Heart left ventricle (tissue), 16 donors: ENCODE measurements around the gene SARM1. TPM values are rescaled to one million over a fixed set of nuclear protein-coding genes. Genes with fewer than 3 reads are reported as not detected.

Experiments
- ATAC-seq, 4 donors: fragments of 200-7000 bp; cut with Tn5 transposase; one replicate each; pipeline ENCODE4 v1.9.1; 2020 to 2022; ENCODE audit warnings: moderate library complexity in 4 of 4, mild to moderate bottlenecking in 3 of 4, moderate number of reproducible peaks in 1 of 4
- DNase-seq, 5 donors: peaks; one replicate each; pipeline ENCODE4 v3.0.0-alpha.2; 2020
- H3K27ac ChIP-seq, 12 donors: fragments of 200-600 bp; sonication (generic) in 4 of 12; one replicate each; pipeline versions ENCODE4 v1.5.0 to v1.8.0; 2016 to 2022; ENCODE audit warnings: mild to moderate bottlenecking in 2 of 12
- H3K27me3 ChIP-seq, 9 donors: fragments of 200-600 bp; sonication (generic) in 2 of 9; one replicate each; pipeline versions ENCODE4 v1.5.1 to v1.8.0; 2016 to 2022; ENCODE audit warnings: mild to moderate bottlenecking in 3 of 9
- H3K36me3 ChIP-seq, 9 donors: fragments of 200-600 bp; sonication (generic) in 2 of 9; one replicate each; pipeline versions ENCODE4 v1.5.0 to v1.8.0; 2018 to 2022; ENCODE audit warnings: mild to moderate bottlenecking in 2 of 9
- H3K4me1 ChIP-seq, 12 donors: fragments of 200-600 bp; sonication (generic) in 4 of 12; one replicate each; pipeline versions ENCODE4 v1.5.0 to v1.8.0; 2016 to 2022; ENCODE audit warnings: mild to moderate bottlenecking in 3 of 12
- H3K4me3 ChIP-seq, 12 donors: fragments of 200-600 bp; sonication (generic) in 4 of 12; one replicate each; pipeline versions ENCODE4 v1.5.0 to v1.8.0; 2017 to 2022; ENCODE audit warnings: mild to moderate bottlenecking in 9 of 12, moderate library complexity in 4 of 12
- H3K9me3 ChIP-seq, 12 donors: fragments of 200-600 bp; sonication (generic) in 4 of 12; one replicate each; pipeline versions ENCODE4 v1.5.0 to v1.8.0; 2016 to 2022; ENCODE audit warnings: mild to moderate bottlenecking in 1 of 12
- CTCF ChIP-seq, 12 donors: fragments of 200-600 bp; sonication (generic) in 4 of 12; IDR thresholded peaks; one replicate each; pipeline versions ENCODE4 v1.5.0 to v1.8.0; 2018 to 2022; ENCODE audit warnings: antibody characterized with exemption in 12 of 12, mild to moderate bottlenecking in 5 of 12
- POLR2A ChIP-seq, 2 donors: fragments of 450-650 bp; IDR thresholded peaks; one replicate each; pipeline ENCODE4 v1.6.1; 2017; ENCODE audit warnings: antibody characterized with exemption in 2 of 2, mild to moderate bottlenecking in 2 of 2, moderate library complexity in 2 of 2
- WGBS, 4 donors: extraction: QIAGEN DNeasy Blood & Tissue Kit in 2 of 4; methylation state at CpG; one replicate each; pipeline versions ENCODE4 v1.1.5 to v1.1.7; 2013 to 2018; 5-methylcytosine and 5-hydroxymethylcytosine counted together
- intact Hi-C, 10 donors: fragments of 100-400 bp; cut with DNase I; formaldehyde crosslinking; loops; one replicate each; pipeline versions ENCODE4 v1.11.1 to v1.14.2; 2022
- polyA plus RNA-seq, 2 donors: library from polyadenylated mRNA; stranded (reverse); fragments of 200-250 nt; gene quantifications; one replicate each; pipeline ENCODE4 v1.2.3, GENCODE V29; 2013
- total RNA-seq, 9 donors: library from RNA; depleted of rRNA in 2 of 9; stranded (reverse); fragments of >200 nt in 2 of 9; fragmentation: NEBNext Ultra II Directional in 3 of 9; extraction: Animal tissue kit (Norgen Biotek cat#: 25700) in 3 of 9; gene quantifications; one replicate each; pipeline versions ENCODE4 v1.1.0 to v1.2.4, GENCODE V29; 2016 to 2023
- donor health status: ischemic (EF 13 %, LVEDD 7.1; RV severe dilation, severe dysfunction).
- donor health status: healthy with polysubstance abuse.
- donor health status: DM: no; HTN: yes; CAD: no.
- donor health status: DM: no; HTN: no; CAD: no.
- donor health status: ischemic (EF 25% LVEDD 6.9; RV normal size, moderate dysfunction).
- donor health status: ischemic (EF 25% LVEDD 5.7; RV mildly dilated, moderate dysfunction).
- donor health status: healthy.
- donor health status: DM: yes; HTN: yes; CAD: no.
- donor health status: ischemic (EF 35%, LVEDD 5.7; RV mildly dilated, moderate dysfunction).
- donor health status: nonischemic (EF 11% LVEDD 7.7; RV severe dilation, severe dysfunction).
- donor health status: DM: yes; HTN: yes; CAD: no.
- donor health status: PGD.
- donor health status: ischemic (EF 29% LVEDD 5.4; RV normal size, mild dysfunction).
- donor health status: nonischemic (EF 23%, LVEDD 6.1; RV moderate dilation, normal function).

SARM1 gene
- total and polyA plus RNA-seq, 11 donors = 3.7 to 11.3 (median 7.6) TPM

GRCh38 chr17:28328325-28328724, 43.2 kb upstream of the SARM1 start:
- Histone ChIP-seq H3K36me3 (peaks cover 0 to 61% (median 51%) of the 10 kb centered on the region in 9 donors), H3K27me3 (no peaks in the 10 kb centered on the region), H3K4me3 (no peak overlapping the region), H3K27ac (no peak overlapping the region), H3K9me3 (no peaks in the 10 kb centered on the region), H3K4me1 (peaks cover 0 to 7% (median 0%) of the 10 kb centered on the region in 12 donors)
- 75 to 87% (median 77%) methylated on average over 4 of the region's 4 CpGs for WGBS, 4 donors
- DNase-seq (no peak), ATAC-seq (no peak)
- intact Hi-C loops = no loop called here
- TF ChIP-seq POLR2A (IDR thresholded peaks at IDR 0.05) = no peak
- no peak for TF ChIP-seq CTCF (IDR thresholded peaks at IDR 0.05)

GRCh38 chr17:28330671-28331070, 40.8 kb upstream of the SARM1 start:
- H3K27ac ChIP-seq = no peak overlapping the region
- DNase-seq = no peak
- peaks cover 0 to 61% (median 51%) of the 10 kb centered on the region in 9 donors for H3K36me3 ChIP-seq
- peaks cover 0 to 20% (median 15%) of the 10 kb centered on the region in 12 donors for H3K4me1 ChIP-seq
- no peak for ATAC-seq
- WGBS, 4 donors = 89 to 97% (median 92%) methylated on average over 3 to 5 of the region's 5 CpGs
- no peaks in the 10 kb centered on the region for H3K9me3 ChIP-seq
- no peaks in the 10 kb centered on the region for H3K27me3 ChIP-seq
- H3K4me3 ChIP-seq = no peak overlapping the region
- TF ChIP-seq POLR2A (IDR thresholded peaks at IDR 0.05) (no peak), CTCF (IDR thresholded peaks at IDR 0.05) (no peak)
- intact Hi-C loops = loop anchor here in 2 of 10 donors (10.0 kb wide), 2 partner anchors 614 to 624 kb away; partner anchors contain the start of gene PHF12 (in 1 of the 2)

- WGBS, 4 donors = 85 to 92% (median 91%) methylated on average over 6 of the region's 6 CpGs
- ATAC-seq (no peak), DNase-seq (no peak)
- peaks cover 0 to 30% (median 22%) of the 10 kb centered on the region in 12 donors for H3K4me1 ChIP-seq
- H3K4me3 ChIP-seq = no peak overlapping the region
- TF ChIP-seq CTCF (IDR thresholded peaks at IDR 0.05) (no peak), POLR2A (IDR thresholded peaks at IDR 0.05) (no peak)
- no peak overlapping the region for H3K27ac ChIP-seq
- H3K36me3 ChIP-seq = peaks cover 0 to 58% (median 49%) of the 10 kb centered on the region in 9 donors
- no peaks in the 10 kb centered on the region for H3K27me3 ChIP-seq
- no peaks in the 10 kb centered on the region for H3K9me3 ChIP-seq
- intact Hi-C loops = loop anchor here in 2 of 10 donors (10.0 kb wide), 2 partner anchors 613 to 623 kb away; partner anchors contain the start of gene PHF12 (in 1 of the 2)
These were observed 39.5 kb upstream of the SARM1 start for GRCh38 chr17:28331891-28332420.

- 64 to 71% (median 70%) methylated on average over 1 of the region's 1 CpG for WGBS, 4 donors
- intact Hi-C loops = loop anchor here in 2 of 10 donors (10.0 kb wide), 2 partner anchors 612 to 622 kb away; partner anchors contain the start of gene PHF12 (in 1 of the 2)
- no peak overlapping the region for H3K4me3 ChIP-seq
These were observed 38.3 kb upstream of the SARM1 start for GRCh38 chr17:28333083-28333746.

More at GRCh38 chr17:28333083-28333746, 38.3 kb upstream of the SARM1 start:
- Histone ChIP-seq H3K4me1 (peaks cover 0 to 42% (median 35%) of the 10 kb centered on the region in 12 donors), H3K27me3 (no peaks in the 10 kb centered on the region), H3K9me3 (no peaks in the 10 kb centered on the region), H3K27ac (peak overlapping the region in 1 of 12 donors; percentile 99), H3K36me3 (peaks cover 0 to 45% (median 37%) of the 10 kb centered on the region in 9 donors)
- TF ChIP-seq CTCF (IDR thresholded peaks at IDR 0.05) = no peak
- TF ChIP-seq POLR2A (IDR thresholded peaks at IDR 0.05) = no peak
- DNase-seq (no peak), ATAC-seq (no peak)
